Thoracic aorta (tissue), 2 donors: ENCODE measurements around the gene TAS2R14. TPM values are rescaled to one million over a fixed set of nuclear protein-coding genes. Genes with fewer than 3 reads are reported as not detected.

Source experiments
- ATAC-seq: fragments of 150-250 bp; one replicate; pipeline ENCODE4 v1.8.0; 2017; ENCODE audit warnings: low read depth; ENCODE audit not compliant: insufficient number of reproducible peaks, low FRiP score
- DNase-seq: peaks from one replicate; pipeline ENCODE4 v3.0.0-alpha.2; 2020; ENCODE audit warnings: low spot score
- H3K27ac ChIP-seq, 2 donors: fragments of 200-600 bp; sonication (generic); 1 replicate in 1 of 2; 2 replicates in 1 of 2; pipeline ENCODE4 v1.5.1; 2016; ENCODE audit warnings: mild to moderate bottlenecking in 2 of 2, moderate library complexity in 2 of 2
- H3K27me3 ChIP-seq: fragments of 200-600 bp; sonication (generic); replicated peaks from 2 replicates; pipeline ENCODE4 v1.6.0; 2016; ENCODE audit warnings: mild to moderate bottlenecking; ENCODE audit not compliant: insufficient read depth
- H3K36me3 ChIP-seq: fragments of 200-600 bp; sonication (generic); one replicate; pipeline ENCODE4 v1.5.1; 2016
- H3K4me1 ChIP-seq, 2 donors: fragments of 200-600 bp; sonication (generic); 1 replicate in 1 of 2; 2 replicates in 1 of 2; pipeline versions ENCODE4 v1.5.1 to v1.6.0; 2016; ENCODE audit warnings: low read depth in 2 of 2, mild to moderate bottlenecking in 1 of 2; ENCODE audit not compliant: control insufficient read depth in 1 of 2
- H3K4me3 ChIP-seq: fragments of 200-600 bp; sonication (generic); 2 replicates; pipeline ENCODE4 v1.5.1; 2016; ENCODE audit warnings: mild to moderate bottlenecking
- H3K9me3 ChIP-seq: fragments of 200-600 bp; sonication (generic); 2 replicates; pipeline ENCODE4 v1.5.1; 2016
- total RNA-seq, 2 donors: library from RNA; depleted of rRNA; stranded (reverse); fragments of >200 nt; gene quantifications; one replicate each; pipeline versions ENCODE4 v1.1.0 to v1.2.3, GENCODE V29; 2016
- TF ChIP-seq, protein P1 (sequence below): fragments of 200-600 bp; sonication (generic); IDR thresholded peaks from one replicate; pipeline ENCODE4 v1.5.1; 2019; ENCODE audit warnings: antibody characterized with exemption

TAS2R14 gene
- total RNA-seq, 2 donors from 2014 or later, result 1.9 to 5.4 TPM

- Histone ChIP-seq H3K27me3 (no peaks in the 10 kb centered on the region), H3K27ac (no peak overlapping the region), H3K9me3 (no peaks in the 10 kb centered on the region), H3K36me3 (no peaks in the 10 kb centered on the region), H3K4me1 (no peaks in the 10 kb centered on the region), H3K4me3 (no peak overlapping the region)
- ATAC-seq (no peak), DNase-seq (no peak)
- TF ChIP-seq, protein P1, sequence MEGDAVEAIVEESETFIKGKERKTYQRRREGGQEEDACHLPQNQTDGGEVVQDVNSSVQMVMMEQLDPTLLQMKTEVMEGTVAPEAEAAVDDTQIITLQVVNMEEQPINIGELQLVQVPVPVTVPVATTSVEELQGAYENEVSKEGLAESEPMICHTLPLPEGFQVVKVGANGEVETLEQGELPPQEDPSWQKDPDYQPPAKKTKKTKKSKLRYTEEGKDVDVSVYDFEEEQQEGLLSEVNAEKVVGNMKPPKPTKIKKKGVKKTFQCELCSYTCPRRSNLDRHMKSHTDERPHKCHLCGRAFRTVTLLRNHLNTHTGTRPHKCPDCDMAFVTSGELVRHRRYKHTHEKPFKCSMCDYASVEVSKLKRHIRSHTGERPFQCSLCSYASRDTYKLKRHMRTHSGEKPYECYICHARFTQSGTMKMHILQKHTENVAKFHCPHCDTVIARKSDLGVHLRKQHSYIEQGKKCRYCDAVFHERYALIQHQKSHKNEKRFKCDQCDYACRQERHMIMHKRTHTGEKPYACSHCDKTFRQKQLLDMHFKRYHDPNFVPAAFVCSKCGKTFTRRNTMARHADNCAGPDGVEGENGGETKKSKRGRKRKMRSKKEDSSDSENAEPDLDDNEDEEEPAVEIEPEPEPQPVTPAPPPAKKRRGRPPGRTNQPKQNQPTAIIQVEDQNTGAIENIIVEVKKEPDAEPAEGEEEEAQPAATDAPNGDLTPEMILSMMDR, result no peak
Observed at GRCh38 chr12:10941369-10941768, 2.3 kb upstream of the TAS2R14 start.

DNA sequence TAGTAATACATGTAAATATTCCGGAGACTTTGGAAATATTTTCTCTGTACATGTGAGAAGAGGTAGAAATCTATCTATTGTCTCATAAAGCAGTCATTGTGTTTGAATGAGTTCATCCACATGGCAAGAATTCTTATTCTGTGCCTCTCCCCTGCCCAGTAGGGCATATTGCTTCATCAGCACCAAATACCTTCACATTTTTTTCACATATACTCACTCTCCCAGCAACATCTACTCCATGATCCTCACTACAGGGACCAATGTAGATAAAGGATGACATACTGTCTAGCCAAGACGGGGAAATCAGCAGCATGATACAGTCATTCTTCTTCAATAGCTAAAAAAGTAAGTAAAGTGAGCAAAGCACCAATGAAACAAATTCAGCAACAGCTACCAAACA is 1.3 kb upstream of the TAS2R14 start:
- no peaks in the 10 kb centered on the region for H3K9me3 ChIP-seq
- ATAC-seq (no peak), DNase-seq (no peak)
- no peak overlapping the region for H3K27ac ChIP-seq
- H3K36me3 ChIP-seq, result no peaks in the 10 kb centered on the region
- H3K4me1 ChIP-seq, result no peaks in the 10 kb centered on the region
- TF ChIP-seq, protein P1, result no peak
- no peak overlapping the region for H3K4me3 ChIP-seq
- no peaks in the 10 kb centered on the region for H3K27me3 ChIP-seq

DNA sequence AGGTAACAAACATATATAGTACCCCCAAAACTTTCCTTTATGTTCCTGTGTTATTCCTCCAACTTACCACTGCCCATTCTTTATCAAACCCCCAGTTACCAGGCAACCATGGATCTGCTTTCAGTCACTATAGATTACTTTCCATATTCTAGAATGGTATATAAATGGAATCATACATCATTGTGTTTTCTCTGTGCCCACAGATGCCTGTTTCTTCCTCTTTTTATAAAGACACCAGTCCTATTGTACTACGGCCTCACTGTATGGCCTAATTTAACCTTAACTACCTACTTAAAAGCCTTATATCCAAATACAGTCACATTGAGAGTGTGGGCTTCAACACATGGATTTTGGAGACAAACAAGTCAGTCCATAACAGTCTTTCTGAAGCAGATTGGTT is 2.6 kb downstream of the TAS2R14 start:
- Histone ChIP-seq H3K27ac (no peak overlapping the region), H3K4me3 (no peak overlapping the region), H3K36me3 (no peaks in the 10 kb centered on the region), H3K27me3 (no peaks in the 10 kb centered on the region), H3K9me3 (no peaks in the 10 kb centered on the region), H3K4me1 (no peaks in the 10 kb centered on the region)
- ATAC-seq (no peak), DNase-seq (no peak)
- TF ChIP-seq, protein P1, result no peak

DNA sequence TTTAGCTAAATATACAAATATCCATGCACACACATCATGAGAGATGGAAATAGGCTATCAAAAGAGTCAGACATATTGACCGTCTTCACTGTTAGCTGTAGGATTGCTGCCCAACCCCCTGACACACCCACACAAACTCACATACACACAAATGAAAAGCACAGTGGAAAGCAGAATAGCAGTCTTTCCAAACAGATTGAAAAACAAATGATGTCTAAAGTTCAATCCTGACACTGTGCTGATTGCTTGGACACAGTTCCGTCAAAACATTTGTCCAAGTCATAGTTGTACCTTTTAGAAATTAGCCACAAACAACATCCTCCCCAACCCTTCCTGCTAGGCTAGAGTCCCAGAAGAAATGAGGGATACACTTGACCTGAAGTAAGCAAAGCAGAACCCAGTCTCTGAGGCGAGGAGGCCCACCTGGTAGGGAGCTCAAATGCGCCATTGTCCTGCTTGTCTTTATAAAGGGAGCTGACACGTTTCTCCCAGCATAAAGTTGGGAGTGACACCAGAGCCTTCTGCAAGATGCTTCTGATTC is 10.2 kb downstream of the TAS2R14 start, which contains the start of gene PRH2:
PRH2 (plus strand) TSS at position 491 of the 541 bp plus-strand sequence; CDS start at position 529, 38 bp downstream.
- DNase-seq, result no peak
- Histone ChIP-seq H3K4me1 (no peaks in the 10 kb centered on the region), H3K27ac (no peak within 1 kb of the TSS), H3K4me3 (no peak within 1 kb of the TSS), H3K9me3 (no peaks in the 10 kb centered on the region), H3K36me3 (no peaks in the 10 kb centered on the region), H3K27me3 (no peaks in the 10 kb centered on the region)
- TF ChIP-seq, protein P1, result no peak
- no peak for ATAC-seq

DNA sequence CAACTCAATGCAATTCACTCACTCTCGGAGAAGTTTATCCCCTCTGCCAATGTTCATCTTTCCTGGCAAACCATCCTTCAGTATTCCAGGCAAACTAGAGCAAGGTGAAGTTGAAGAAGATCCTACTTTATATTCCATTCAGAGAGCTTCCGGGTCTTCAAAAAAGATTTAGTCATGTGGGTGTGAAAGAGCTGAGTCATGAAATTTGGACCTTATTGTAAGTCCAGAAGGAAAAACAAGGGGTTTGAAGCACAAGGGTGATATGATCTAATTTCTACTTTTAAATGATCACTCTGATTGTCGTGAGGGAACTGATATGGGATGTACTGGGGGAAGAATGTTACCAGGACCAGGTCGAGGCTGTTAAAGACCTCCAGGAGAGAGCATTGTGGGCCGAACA is 12.8 kb downstream of the TAS2R14 start:
- no peaks in the 10 kb centered on the region for H3K9me3 ChIP-seq
- no peak for ATAC-seq
- no peak for DNase-seq
- H3K4me1 ChIP-seq, result no peaks in the 10 kb centered on the region
- H3K27me3 ChIP-seq, result no peaks in the 10 kb centered on the region
- H3K36me3 ChIP-seq, result no peaks in the 10 kb centered on the region
- no peak overlapping the region for H3K27ac ChIP-seq
- TF ChIP-seq, protein P1, result no peak
- no peak overlapping the region for H3K4me3 ChIP-seq
